ENCODE results near the gene PSMB2.

The PSMB2 gene

DNA sequence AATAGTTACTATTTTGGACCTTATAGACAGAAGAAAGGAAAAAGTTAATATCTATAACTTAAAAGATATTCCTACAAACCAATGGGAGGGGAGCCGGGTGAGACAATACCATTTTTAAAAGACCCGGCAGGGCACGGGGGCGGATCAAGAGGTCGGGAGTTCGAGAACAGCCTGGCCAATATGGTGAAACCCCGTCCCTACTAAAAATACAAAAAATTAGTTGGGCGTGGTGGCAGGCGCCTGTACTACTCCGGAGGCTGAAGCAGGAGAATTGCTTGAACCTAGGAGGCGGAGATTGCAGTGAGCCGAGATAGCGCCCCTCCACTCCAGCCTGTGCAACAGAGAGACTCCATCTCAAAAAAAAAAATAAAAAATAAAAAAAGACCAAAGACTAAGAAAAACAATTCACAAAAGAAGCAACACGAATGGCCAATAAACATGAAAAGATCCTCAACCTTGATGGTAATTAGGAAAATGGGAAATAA is 1.2 kb upstream of the PSMB2 start:
- no peak for DNase-seq (ENCODE audit: low read depth)

DNA sequence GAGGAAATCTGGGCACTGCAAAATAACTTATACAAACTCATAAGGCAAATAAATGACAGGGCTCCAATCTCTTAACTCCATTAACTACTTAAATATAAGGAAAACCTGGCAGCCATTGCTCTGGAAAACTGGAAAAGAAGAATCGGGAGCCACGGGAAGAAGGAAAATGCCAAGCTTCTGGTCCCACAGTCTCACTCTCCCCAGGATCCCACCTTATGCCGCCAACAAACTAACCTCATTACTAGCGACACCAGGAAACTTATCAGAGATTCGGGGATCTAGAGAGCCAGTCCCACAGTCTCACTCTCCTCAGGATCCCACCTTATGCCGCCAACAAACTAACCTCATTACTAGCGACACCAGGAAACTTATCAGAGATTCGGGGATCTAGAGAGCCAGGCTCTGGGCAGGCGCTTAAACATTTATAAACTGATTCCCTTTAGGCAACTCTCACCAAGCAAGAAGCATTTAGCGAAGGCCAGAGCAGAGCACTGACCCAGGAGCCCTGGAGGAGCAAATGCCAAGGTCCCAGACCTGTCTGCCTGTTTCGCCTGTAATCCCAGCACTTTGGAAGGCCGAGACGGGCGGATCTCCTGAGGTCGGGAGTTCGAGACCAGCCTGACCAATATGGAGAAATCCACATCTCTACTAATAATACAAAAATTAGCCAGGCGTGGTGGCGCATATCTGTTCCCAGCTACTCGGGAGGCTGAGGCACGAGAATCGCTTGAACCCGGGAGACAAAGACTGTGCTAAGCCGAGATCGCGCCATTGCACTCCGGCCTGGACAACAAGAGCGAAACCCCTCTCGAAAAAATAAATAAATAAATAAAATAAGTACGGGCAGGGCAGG is 720 bp downstream of the PSMB2 start:
- no peak for DNase-seq (ENCODE audit: low read depth)

DNA sequence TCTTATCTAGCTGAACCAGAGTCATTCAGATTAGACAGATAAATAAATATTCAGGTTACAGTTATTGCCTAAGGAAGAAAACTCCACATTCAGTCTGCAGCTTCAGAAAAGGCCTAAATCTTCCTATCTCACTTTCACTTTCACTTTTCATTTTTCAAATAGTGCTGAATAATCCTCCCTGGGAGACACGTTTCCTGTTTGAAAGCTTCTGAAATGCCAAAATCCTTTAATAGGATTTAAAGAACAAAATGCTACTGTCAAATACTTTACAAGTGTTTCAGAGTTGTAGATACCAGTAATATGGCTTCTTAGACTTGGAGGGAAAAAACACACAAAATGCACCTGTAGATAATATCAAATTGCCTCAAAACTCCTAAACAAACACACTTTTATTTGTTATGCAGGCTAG is 3.9 kb downstream of the PSMB2 start:
- peak; percentile 64 for DNase-seq (ENCODE audit: low read depth)

DNA sequence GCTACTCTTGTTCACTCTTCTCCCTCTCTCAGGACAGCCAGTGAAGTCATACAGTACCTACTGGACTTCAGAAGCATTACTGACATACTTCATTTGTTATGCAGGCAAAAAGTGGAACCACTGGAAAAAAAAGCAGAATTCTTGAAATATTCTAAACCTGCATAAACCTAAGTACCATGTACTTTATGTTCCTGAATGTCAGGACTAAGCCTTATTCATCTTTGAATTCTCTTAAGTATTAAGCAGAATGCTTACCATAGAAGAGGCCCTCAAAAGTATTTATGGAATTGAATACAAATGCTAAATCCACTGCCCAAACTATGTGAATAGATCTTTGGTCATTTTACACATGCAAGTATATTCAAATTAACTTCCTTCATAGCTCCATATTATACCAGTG is 7.8 kb downstream of the PSMB2 start:
- DNase-seq (ENCODE audit: low read depth), result peak; percentile 19

DNA sequence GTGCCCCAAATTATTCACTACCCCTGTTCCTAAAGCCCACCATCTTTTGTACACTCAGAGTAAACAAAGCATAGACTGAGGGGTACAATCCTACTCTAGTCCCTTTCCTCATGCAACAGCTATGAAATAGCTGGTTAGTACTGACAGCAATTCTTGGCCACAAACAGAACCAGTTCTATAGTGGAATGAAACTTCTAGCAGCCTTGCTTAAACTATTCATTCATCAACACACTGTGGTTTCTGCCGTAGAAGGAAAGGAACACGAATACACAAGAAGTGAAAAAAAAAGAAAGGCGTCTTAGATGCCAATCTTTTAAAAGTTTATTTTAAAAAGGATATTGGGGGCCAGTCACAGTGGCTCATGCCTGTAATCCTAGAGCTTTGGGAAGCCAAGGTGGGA is 9.9 kb downstream of the PSMB2 start:
- no peak for DNase-seq (ENCODE audit: low read depth)

DNA sequence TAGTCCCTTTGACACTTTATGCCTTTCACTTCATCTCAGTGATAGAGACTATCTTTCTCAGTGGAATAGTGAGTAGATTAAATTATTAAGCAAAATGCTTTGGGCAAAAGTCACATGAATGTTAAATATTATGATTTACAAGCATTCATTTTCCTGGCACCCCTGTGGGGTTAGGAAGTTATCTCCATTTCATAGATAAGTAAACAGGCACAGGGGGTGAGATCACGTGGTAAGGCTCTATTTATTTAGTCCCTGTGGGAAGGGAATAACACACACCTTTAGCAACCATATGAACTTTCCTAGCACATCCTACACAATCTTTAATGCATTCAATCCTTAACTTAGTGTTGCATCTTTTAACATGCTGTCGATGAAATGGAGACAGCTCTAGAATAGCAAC is 12.3 kb downstream of the PSMB2 start:
- DNase-seq (ENCODE audit: low read depth), result no peak

DNA sequence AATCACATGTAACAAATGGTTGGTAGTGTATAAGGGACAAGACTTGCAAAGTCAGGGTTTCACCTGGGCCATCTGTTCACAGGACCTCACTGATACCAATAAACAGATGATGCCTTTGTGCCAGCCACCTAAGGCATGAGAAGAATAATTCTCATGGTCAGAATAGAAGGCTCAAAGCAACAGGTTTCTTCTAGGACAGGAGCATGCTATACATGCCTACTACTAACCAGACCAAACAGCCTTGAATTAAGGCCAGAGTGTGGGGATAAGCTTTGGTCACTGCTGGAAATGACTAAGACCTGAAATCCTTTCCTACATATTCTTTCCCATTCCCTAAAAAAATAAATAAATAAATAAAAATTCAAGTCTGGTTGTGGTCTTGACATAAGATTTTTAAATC is 17.5 kb downstream of the PSMB2 start:
- no peak for DNase-seq (ENCODE audit: low read depth)

DNA sequence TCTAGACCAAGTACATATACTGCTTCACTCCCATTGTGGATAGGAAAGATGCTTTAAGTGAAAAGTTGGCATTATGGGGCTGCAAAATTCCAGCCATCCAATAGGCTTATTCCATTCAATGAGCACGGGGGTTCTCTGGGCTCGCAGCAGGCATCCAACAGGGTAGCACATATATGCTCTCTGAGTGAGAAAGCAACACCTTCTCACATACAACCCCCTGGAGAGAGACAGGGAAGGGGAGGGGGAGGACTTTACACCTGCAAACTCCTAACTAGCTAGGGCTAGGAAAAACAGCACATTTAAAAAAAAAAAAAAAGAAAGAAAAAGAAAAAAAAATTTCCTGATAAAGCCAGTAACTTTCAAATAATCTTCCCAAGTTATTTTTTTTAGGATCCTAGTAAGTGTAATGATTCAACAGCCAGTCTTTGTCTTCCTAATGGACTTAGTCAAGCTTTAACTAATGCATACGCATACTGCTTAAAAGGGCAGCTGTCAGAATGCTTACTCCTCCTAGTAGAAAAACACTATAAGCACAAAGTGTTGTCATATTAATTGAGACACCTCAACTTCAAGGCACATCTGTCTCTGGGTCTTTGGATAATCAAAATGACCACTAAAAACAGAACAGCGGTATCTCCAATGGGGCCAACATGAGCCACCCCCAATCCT is 18.7 kb downstream of the PSMB2 start:
- DNase-seq (ENCODE audit: low read depth), result no peak

DNA sequence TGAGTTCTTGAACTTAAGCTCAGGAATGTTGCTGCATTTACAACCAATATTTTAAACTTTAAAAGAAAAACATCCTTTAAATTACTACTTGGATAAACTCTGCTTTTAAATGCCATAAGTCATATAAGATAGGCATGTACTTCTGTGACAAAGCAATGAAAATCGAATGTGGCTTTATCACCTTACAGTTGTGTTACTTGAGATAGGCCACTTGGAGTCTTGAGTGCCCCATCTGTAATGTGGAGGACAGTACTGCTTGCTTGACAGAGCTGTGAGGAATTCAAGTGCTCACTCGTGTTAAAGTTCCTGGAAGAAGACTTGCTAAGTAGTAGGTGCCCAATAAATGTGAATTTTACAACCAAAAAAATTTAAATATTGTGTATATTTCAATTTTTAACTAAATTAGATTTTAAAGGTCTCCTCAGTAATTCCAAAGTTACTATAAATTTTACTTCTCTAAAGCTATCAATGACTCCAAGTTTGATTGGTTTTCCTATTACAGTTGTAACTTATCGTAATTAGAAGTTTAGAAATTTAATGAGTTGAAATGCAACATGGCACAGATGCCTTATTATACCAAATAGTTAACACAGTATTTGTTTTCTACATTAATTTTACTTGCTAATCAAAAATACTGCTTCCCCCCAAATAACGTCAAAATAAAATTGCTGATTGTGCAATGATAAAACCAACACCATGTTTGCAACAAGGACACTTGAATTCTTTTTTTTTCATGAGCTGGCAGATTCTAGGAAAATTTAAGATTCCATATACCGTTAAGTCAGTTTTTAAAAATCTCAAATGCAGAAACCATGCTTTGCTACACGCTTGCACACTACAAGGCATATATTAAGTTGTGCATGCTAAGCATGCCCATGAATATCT is 21.8 kb downstream of the PSMB2 start:
- DNase-seq (ENCODE audit: low read depth), result no peak

DNA sequence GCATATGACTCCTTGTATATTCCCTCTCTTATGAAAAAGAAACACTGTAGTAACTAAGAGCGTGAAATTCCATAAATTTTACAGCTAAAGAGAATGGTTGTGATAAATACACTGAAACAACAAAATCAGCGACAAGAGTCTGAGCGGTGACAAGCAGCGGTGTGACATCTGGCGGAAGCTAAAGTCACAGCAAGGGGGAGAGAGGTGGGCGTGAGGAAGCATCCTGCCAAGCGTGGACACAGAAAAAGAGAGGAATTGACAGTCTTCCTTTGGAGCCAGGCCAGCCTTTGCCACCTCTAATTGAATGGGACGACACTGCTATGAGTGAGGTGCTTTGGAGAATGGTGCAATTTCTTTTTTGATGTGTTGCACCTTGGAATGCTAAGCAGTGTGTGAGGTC is 25.9 kb downstream of the PSMB2 start:
- DNase-seq (ENCODE audit: low read depth), result no peak

DNA sequence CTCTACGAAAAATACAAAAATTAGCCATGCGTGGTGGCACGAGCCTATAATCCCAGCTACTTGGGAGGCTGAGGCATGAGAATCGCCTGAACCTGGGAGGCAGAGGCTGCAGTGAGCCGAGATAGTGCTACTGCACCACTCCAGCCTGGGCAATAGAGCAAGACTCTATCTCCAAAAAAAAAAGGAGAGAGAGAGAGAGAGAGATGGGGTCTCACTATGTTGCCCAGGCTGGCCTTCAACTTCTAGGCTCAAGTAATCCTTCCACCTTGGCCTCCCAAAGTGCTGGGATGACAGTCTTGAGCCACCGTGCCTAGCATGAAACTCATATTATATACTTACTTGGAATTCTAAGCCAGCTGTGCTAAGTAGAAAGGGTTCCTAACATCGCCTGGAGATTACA is 29.7 kb downstream of the PSMB2 start:
- no peak for DNase-seq (ENCODE audit: low read depth)

DNA sequence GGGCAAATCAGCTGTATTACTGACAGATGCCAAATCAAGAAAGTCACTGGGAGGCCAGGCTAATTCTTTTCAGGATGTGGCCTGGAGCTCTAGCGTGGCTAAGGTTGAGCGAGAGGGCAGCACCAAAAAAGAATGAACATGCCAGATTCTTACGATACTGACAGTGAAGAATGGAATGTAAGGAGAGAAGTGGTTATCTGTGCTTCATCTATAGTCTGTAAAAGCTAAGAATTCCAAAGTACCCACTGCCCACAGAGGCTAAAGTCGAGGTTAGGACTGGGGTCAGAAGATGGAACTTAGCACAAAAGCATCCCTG is 35.5 kb downstream of the PSMB2 start:
- DNase-seq (ENCODE audit: low read depth), result peak; percentile 93

DNA sequence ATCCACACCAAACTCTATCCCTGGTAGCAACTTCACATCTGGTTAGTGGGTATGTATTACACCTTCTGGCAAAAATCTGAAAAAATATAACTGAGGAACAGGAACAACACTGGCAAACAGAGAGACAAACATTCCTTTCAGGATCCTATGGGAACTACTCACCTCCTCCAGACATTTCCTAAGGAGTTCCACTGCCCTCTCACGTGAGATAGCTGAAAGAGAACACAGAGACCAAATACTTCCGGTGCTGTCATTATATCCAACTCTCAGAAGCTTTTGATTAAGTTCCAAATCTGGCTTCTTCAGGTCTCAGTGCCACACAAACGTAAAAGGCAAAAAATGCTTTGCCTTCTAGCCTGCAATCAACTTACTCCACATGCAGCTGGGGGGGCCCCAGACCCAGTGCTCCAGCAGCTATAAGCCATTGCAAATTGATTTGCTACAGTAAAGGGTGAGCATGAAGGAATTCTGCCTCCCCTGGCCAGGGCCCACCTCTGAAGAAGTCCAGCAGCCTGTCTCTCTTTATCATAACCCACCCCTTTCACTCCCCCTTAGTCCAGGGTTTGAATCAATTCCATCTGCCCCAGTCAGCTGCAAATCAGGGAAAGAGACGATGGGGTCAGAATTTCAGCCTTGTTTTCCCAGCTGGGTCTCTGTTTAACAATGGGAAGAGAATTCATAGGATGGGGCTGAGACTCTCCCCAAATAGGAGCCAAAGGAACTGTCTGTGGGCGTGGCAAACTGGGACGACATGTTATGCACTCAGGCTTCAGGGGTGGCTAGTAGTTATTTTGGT is 36.1 kb downstream of the PSMB2 start:
- DNase-seq (ENCODE audit: low read depth), result peak; percentile 62

DNA sequence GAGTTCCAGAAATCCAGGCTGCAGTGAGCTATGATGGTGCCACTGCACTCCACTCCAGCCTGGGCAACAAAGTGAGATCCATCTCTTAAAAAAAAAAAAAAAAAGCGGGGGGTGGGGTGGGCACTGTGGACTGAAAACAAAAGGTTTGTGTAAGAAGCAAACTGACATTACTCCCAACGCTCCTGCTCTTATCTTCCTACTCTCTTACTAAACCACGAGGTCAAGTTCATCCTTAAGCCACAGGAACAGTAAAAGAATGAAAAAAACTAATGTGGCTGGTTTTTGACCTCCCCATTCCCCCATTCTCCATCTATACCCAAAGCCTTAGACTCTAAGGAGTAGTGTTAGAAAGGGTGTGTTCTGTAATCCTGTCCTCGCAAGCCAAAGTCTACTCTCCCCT is 37.4 kb downstream of the PSMB2 start:
- DNase-seq (ENCODE audit: low read depth), result peak; percentile 24

DNA sequence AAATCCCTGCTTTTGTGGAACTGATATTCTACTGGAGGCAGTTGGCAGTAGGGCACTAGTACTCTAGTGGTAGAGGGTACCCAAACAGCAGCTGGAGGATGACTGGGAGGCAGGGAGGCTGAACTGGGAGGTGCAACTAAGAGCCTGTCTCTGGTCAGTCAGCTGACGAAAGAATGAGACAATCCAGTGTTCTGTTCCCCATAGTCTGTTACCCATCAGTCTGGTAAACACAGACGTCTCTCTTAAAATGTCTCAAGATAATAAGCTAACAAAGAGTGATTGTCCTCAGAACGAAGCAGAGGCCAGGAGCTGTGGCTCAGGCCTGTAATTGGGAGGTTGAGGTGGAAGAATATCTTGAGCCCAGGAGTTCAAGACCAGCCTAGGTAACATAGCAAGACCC is 37.9 kb downstream of the PSMB2 start:
- DNase-seq (ENCODE audit: low read depth), result no peak

DNA sequence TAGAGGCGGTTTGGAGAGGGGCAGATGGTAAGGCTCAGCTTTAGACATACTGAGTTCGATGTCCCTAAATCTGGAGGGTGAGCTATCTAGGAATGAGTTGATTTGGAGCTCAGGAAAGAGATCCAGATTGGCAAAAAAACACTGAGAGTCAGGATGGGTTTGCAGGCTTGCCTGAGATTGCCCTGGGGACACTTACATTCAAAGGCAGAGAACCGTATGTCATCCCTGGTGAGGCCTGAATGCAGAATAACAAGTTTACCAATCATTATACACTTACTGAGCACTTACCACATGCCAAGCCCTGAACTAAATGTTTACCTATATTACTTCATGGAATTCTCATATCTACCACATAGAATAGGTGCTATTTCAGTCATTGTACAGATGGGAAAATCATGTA is 40.7 kb downstream of the PSMB2 start:
- DNase-seq (ENCODE audit: low read depth), result no peak

DNA sequence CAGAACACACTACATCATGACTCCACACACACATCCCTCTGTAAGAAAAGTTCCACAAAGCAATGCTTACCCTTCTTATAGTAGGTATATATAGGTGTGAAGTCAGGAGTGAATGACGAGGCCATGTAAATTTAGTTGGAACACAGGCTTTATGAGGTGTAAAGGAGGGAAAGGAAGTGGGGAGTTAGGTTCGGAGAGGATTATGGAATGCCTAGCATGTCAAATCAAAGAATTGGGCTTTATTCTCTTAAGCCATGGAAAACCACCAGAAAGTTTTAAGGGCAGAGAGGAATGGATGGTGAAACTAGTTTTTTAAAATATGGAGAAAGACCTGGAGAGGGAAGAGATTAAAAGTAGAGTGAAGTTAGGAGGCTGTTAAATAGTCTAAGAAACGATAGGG is 41.9 kb downstream of the PSMB2 start:
- DNase-seq (ENCODE audit: low read depth), result no peak

DNA sequence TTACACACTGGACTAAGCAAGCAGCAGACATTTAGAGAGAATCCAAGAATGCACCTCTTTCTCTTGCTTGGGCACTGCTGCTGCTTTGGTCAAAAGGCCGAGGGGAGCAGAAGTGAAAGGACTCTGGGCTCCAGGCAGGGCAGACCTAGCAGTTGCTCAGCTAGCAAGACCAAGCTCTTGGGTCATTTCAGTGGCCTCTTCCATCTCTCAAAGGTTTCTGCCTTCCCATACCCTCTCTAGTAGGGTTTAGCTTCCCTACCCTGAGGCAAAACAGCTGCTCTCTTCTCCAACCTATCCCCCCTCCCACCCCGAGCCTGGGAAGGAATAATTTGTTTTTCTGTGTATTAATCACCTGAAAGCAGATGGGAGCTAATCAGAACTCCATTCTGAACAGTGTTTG is 42.4 kb downstream of the PSMB2 start:
- DNase-seq (ENCODE audit: low read depth), result no peak

DNA sequence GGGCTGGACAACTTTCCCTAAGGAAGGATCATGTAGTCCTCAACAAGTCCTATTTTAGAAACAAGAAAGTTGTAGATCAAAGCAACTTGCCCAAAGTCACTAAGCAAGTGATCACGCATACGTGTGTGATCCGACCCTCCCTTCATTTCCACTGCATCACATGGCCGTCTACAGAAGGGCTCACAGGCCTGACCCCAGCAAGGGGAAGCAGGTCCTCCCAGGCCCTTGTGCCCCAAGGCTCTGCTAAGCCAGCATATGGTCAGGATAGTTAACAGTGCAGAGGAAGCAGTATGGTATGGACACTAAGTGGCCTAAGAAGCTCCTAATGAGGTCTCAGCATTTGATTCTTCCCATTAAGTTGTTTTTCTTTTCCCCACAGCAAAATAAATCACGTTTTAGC is 43.5 kb downstream of the PSMB2 start:
- DNase-seq (ENCODE audit: low read depth), result no peak

DNA sequence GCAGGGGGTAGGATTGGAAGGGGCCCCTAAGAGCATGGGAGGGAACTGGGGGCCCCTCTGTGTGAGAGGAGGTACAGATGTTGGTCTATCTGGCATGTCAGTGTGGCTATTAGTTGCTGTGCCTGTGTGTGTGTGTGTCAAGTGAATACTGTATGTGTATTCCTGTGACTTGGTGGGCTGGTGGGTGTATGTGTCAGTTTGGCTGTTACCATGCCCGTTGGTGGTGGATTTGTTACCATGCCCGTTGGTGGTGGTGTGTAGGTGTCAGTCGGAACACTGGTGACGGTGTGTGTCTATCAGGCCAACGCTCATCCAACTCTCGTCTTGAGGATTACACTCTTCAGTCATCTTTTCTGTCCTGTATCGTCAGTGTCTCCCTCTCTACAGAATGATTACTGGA is 45.6 kb downstream of the PSMB2 start:
- DNase-seq (ENCODE audit: low read depth), result no peak

DNA sequence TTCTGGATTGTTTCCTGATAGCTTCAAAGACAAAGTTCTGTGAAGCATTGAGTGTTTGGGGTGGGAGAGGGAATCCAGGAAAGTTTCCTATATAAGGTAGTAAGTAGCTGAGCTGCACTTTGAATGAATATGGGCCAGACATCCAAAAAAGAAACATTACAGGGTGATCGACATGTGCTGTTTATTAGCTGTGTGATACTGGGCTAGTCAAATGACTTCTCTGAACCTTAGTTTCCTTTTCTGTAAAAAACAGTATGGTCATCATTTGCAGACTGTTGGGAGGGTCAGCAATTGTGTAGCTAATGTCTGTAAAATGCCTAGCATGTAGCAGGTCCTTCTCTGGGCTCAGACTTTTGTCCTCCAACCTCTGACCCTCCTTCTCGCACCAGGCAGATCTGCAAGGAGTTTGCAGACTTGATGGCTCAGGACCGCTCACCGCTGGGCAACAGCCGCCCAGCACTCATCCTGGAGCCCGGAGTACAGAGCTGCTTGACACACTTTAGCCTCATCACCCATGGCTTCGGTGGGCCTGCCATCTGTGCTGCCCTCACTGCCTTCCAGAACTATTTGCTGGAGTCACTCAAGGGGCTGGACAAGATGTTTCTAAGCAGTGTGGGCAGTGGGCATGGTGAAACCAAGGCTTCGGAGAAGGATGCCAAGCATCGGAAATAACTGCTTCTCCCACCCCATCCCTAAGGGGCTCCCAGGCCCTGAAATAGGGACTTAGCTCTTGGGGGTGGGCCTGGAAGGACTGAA is 47.1 kb downstream of the PSMB2 start:
- DNase-seq (ENCODE audit: low read depth), result no peak

Data from EH (cell line).